Measurements from ENCODE around the gene OST4.
A peak's percentile ranks its signal among the peaks of the same experiment; 100 is the strongest.

OST4 gene

DNA sequence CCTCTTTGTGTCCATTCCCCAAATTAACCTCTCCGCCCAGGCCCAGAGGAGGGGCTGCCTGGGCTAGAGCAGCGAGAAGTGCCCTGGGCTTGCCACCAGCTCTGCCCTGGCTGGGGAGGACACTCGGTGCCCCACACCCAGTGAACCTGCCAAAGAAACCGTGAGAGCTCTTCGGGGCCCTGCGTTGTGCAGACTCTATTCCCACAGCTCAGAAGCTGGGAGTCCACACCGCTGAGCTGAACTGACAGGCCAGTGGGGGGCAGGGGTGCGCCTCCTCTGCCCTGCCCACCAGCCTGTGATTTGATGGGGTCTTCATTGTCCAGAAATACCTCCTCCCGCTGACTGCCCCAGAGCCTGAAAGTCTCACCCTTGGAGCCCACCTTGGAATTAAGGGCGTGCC lies 28.6 kb upstream of the OST4 start:
- Histone ChIP-seq H3K27ac (ENCODE audit: low read depth, low read length) (no peak overlapping the region), H3K9me2 (replicated peaks; ENCODE audit: insufficient read depth, low read length) (no peaks in the 10 kb centered on the region), H3K9me3 (ENCODE audit: insufficient read depth, low read length) (no peaks in the 10 kb centered on the region), H4K20me1 (ENCODE audit: low read depth, low read length) (no peaks in the 10 kb centered on the region), H3F3A (ENCODE audit: insufficient read depth) (no peaks in the 10 kb centered on the region), H3K36me3 (ENCODE audit: low read length) (no peaks in the 10 kb centered on the region), H3K27me3 (ENCODE audit: low read length) (no peaks in the 10 kb centered on the region), H2AFZ (ENCODE audit: low read depth, low read length, severe bottlenecking) (no peak overlapping the region), H3K79me2 (ENCODE audit: insufficient read depth, low read length) (no peaks in the 10 kb centered on the region), H3K4me2 (ENCODE audit: low read depth, low read length, poor library complexity, severe bottlenecking) (no peak overlapping the region), H3K4me3 (ENCODE audit: insufficient read depth, low read length, poor library complexity, severe bottlenecking) (no peak overlapping the region), H3K9ac (ENCODE audit: low read length) (no peak overlapping the region)
- TF ChIP-seq, protein P1, sequence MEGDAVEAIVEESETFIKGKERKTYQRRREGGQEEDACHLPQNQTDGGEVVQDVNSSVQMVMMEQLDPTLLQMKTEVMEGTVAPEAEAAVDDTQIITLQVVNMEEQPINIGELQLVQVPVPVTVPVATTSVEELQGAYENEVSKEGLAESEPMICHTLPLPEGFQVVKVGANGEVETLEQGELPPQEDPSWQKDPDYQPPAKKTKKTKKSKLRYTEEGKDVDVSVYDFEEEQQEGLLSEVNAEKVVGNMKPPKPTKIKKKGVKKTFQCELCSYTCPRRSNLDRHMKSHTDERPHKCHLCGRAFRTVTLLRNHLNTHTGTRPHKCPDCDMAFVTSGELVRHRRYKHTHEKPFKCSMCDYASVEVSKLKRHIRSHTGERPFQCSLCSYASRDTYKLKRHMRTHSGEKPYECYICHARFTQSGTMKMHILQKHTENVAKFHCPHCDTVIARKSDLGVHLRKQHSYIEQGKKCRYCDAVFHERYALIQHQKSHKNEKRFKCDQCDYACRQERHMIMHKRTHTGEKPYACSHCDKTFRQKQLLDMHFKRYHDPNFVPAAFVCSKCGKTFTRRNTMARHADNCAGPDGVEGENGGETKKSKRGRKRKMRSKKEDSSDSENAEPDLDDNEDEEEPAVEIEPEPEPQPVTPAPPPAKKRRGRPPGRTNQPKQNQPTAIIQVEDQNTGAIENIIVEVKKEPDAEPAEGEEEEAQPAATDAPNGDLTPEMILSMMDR (IDR thresholded peaks at IDR 0.05; ENCODE audit: insufficient read depth, low read length, poor library complexity, severe bottlenecking) = no peak
- TF ChIP-seq EZH2phosphoT487 (conservative IDR thresholded peaks at IDR 0.05; ENCODE audit: low read length) = no peak

- H3K36me3 ChIP-seq (ENCODE audit: low read length) = no peaks in the 10 kb centered on the region
- H3K4me3 ChIP-seq (ENCODE audit: insufficient read depth, low read length, poor library complexity, severe bottlenecking) = no peak overlapping the region
- no peak overlapping the region for H2AFZ ChIP-seq (ENCODE audit: low read depth, low read length, severe bottlenecking)
- H3K9ac ChIP-seq (ENCODE audit: low read length) = no peak overlapping the region
- H3K79me2 ChIP-seq (ENCODE audit: insufficient read depth, low read length) = no peaks in the 10 kb centered on the region
- no peaks in the 10 kb centered on the region for H4K20me1 ChIP-seq (ENCODE audit: low read depth, low read length)
- H3K4me2 ChIP-seq (ENCODE audit: low read depth, low read length, poor library complexity, severe bottlenecking) = no peak overlapping the region
- H3K27me3 ChIP-seq (ENCODE audit: low read length) = no peaks in the 10 kb centered on the region
- no peak overlapping the region for H3K27ac ChIP-seq (ENCODE audit: low read depth, low read length)
- TF ChIP-seq EZH2phosphoT487 (conservative IDR thresholded peaks at IDR 0.05; ENCODE audit: low read length) = no peak
- TF ChIP-seq, protein P1 (IDR thresholded peaks at IDR 0.05; ENCODE audit: insufficient read depth, low read length, poor library complexity, severe bottlenecking) = no peak
- no peaks in the 10 kb centered on the region for H3K9me2 ChIP-seq (replicated peaks; ENCODE audit: insufficient read depth, low read length)
- H3K9me3 ChIP-seq (ENCODE audit: insufficient read depth, low read length) = no peaks in the 10 kb centered on the region
- H3F3A ChIP-seq (ENCODE audit: insufficient read depth) = no peaks in the 10 kb centered on the region
Observed at GRCh38 chr2:27099334-27099955, 28.0 kb upstream of the OST4 start.

DNA sequence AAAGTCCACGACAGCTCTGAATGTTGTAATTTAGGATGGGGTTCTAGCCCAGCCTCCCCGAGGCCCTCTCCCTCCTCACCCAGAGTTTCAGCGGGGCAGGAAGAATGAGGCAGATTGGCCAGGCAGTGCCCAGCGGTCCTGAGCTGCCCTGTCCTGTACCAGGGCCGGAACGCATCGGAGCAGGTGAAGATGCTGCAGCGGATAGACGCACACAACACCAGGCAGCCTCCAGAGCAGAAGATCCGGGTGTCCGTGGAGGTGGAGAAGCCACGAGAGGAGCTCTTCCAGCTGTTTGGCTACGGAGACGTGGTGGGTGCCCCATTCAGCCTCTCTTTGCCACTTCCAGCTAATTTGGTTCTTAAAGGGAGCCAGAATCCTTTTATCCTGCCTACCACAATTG lies 25.9 kb upstream of the OST4 start:
- no peaks in the 10 kb centered on the region for H3K79me2 ChIP-seq (ENCODE audit: insufficient read depth, low read length)
- H3K27ac ChIP-seq (ENCODE audit: low read depth, low read length) = no peak overlapping the region
- no peaks in the 10 kb centered on the region for H4K20me1 ChIP-seq (ENCODE audit: low read depth, low read length)
- H3K9me2 ChIP-seq (replicated peaks; ENCODE audit: insufficient read depth, low read length) = no peaks in the 10 kb centered on the region
- H3K4me2 ChIP-seq (ENCODE audit: low read depth, low read length, poor library complexity, severe bottlenecking) = no peak overlapping the region
- H3K9ac ChIP-seq (ENCODE audit: low read length) = no peak overlapping the region
- TF ChIP-seq EZH2phosphoT487 (conservative IDR thresholded peaks at IDR 0.05; ENCODE audit: low read length) = no peak
- no peaks in the 10 kb centered on the region for H3F3A ChIP-seq (ENCODE audit: insufficient read depth)
- H3K36me3 ChIP-seq (ENCODE audit: low read length) = no peaks in the 10 kb centered on the region
- no peaks in the 10 kb centered on the region for H3K27me3 ChIP-seq (ENCODE audit: low read length)
- H3K4me3 ChIP-seq (ENCODE audit: insufficient read depth, low read length, poor library complexity, severe bottlenecking) = no peak overlapping the region
- H3K9me3 ChIP-seq (ENCODE audit: insufficient read depth, low read length) = no peaks in the 10 kb centered on the region
- no peak overlapping the region for H2AFZ ChIP-seq (ENCODE audit: low read depth, low read length, severe bottlenecking)

- Histone ChIP-seq H3K27ac (ENCODE audit: low read depth, low read length) (no peak overlapping the region), H3F3A (ENCODE audit: insufficient read depth) (no peaks in the 10 kb centered on the region), H3K36me3 (ENCODE audit: low read length) (no peaks in the 10 kb centered on the region), H3K9me2 (replicated peaks; ENCODE audit: insufficient read depth, low read length) (no peaks in the 10 kb centered on the region), H4K20me1 (ENCODE audit: low read depth, low read length) (no peaks in the 10 kb centered on the region), H3K9ac (ENCODE audit: low read length) (0 out of 2 replicates have a peak overlapping the region, but pooled peaks have one; percentile 36), H3K4me3 (ENCODE audit: insufficient read depth, low read length, poor library complexity, severe bottlenecking) (no peak overlapping the region), H2AFZ (ENCODE audit: low read depth, low read length, severe bottlenecking) (peak overlapping the region; percentile 96), H3K27me3 (ENCODE audit: low read length) (no peaks in the 10 kb centered on the region), H3K9me3 (ENCODE audit: insufficient read depth, low read length) (no peaks in the 10 kb centered on the region), H3K79me2 (ENCODE audit: insufficient read depth, low read length) (no peaks in the 10 kb centered on the region), H3K4me2 (ENCODE audit: low read depth, low read length, poor library complexity, severe bottlenecking) (peak overlapping the region; percentile 55)
- TF ChIP-seq EZH2phosphoT487 (conservative IDR thresholded peaks at IDR 0.05; ENCODE audit: low read length) = no peak
- TF ChIP-seq, protein P1 (IDR thresholded peaks at IDR 0.05; ENCODE audit: insufficient read depth, low read length, poor library complexity, severe bottlenecking) = no peak
Observed at GRCh38 chr2:27096748-27097297, 25.4 kb upstream of the OST4 start.
